Activated CD8-positive, alpha-beta memory T cell treated with anti-CD3 and anti-CD28 coated beads for 24 hours (primary cell): Measurements from ENCODE around the gene ARHGAP4.
A peak's percentile ranks its signal among the peaks of the same experiment; 100 is the strongest.

Experiments used
- DNase-seq: peaks from one replicate; pipeline ENCODE4 v3.0.0-alpha.2; 2020

The ARHGAP4 gene

GRCh38 chrX:153961292-153961691 is 35.2 kb upstream of the ARHGAP4 start:
- DNase-seq = no peak

GRCh38 chrX:153960786-153961185 is 34.7 kb upstream of the ARHGAP4 start:
- DNase-seq = no peak

- DNase-seq = no peak
Measured at GRCh38 chrX:153960077-153960476, 34.0 kb upstream of the ARHGAP4 start.

- no peak for DNase-seq
Measured at GRCh38 chrX:153959649-153960048, 33.6 kb upstream of the ARHGAP4 start.

- no peak for DNase-seq
Measured at GRCh38 chrX:153958605-153959004, 32.5 kb upstream of the ARHGAP4 start.

GRCh38 chrX:153957224-153957623 is 31.2 kb upstream of the ARHGAP4 start:
- DNase-seq = no peak

GRCh38 chrX:153956044-153956907 is 30.2 kb upstream of the ARHGAP4 start:
- no peak for DNase-seq

GRCh38 chrX:153955228-153955732 is 29.2 kb upstream of the ARHGAP4 start:
- no peak for DNase-seq

GRCh38 chrX:153954558-153955227 is 28.6 kb upstream of the ARHGAP4 start:
- DNase-seq = no peak

GRCh38 chrX:153953892-153954557 is 28.0 kb upstream of the ARHGAP4 start:
- DNase-seq = no peak

- peak; percentile 96 for DNase-seq
Measured at GRCh38 chrX:153953342-153953830, 27.3 kb upstream of the ARHGAP4 start.

- no peak for DNase-seq
Measured at GRCh38 chrX:153952373-153953026, 26.4 kb upstream of the ARHGAP4 start.

- DNase-seq = no peak
Measured at GRCh38 chrX:153951683-153952372, 25.8 kb upstream of the ARHGAP4 start.

GRCh38 chrX:153950127-153950526 is 24.1 kb upstream of the ARHGAP4 start:
- DNase-seq = no peak

- DNase-seq = no peak
Measured at GRCh38 chrX:153948847-153949805, 23.1 kb upstream of the ARHGAP4 start.

GRCh38 chrX:153948002-153948466 is 22.0 kb upstream of the ARHGAP4 start:
- no peak for DNase-seq

GRCh38 chrX:153947009-153947769 is 21.1 kb upstream of the ARHGAP4 start:
- peak; percentile 88 for DNase-seq

GRCh38 chrX:153945956-153946943 is 20.2 kb upstream of the ARHGAP4 start:
- DNase-seq = no peak

- no peak for DNase-seq
Measured at GRCh38 chrX:153944800-153945150, 18.7 kb upstream of the ARHGAP4 start.
